Measurements from ENCODE around the gene RPA1. TPM values are rescaled to one million over a fixed set of nuclear protein-coding genes. Genes with fewer than 3 reads are reported as not detected.
"Not testable (repeated sequence)": the region's sequence is repeated elsewhere in the genome, so short reads cannot be mapped to it uniquely, and the experiment has no call there.

Gene RPA1
- total and polyA plus RNA-seq, 2 experiments from 2014 or later = 50.0 to 78.9 TPM

- Histone ChIP-seq H3K4me3 (no peak overlapping the region), H3K9me3 (ENCODE audit: low read depth) (no peaks in the 10 kb centered on the region), H3K36me3 (peaks cover 7% of the 10 kb centered on the region), H3K27me3 (no peaks in the 10 kb centered on the region), H3K27ac (peak overlapping the region; percentile 90), H3K4me1 (ENCODE audit: low read depth) (peaks cover 17% of the 10 kb centered on the region)
- DNase-seq (ENCODE audit: low read depth in 1 of 2, low spot score in 1 of 2) = peak in 1 of 2 donors; percentile 45
- no peak for TF ChIP-seq CTCF (IDR thresholded peaks at IDR 0.05; ENCODE audit: low read depth, low read length)
Observed at GRCh38 chr17:1796800-1797199, 33.0 kb upstream of the RPA1 start.

- Histone ChIP-seq H3K9me3 (ENCODE audit: low read depth) (no peaks in the 10 kb centered on the region), H3K4me3 (no peak overlapping the region), H3K36me3 (peaks cover 9% of the 10 kb centered on the region), H3K4me1 (ENCODE audit: low read depth) (peaks cover 17% of the 10 kb centered on the region), H3K27me3 (no peaks in the 10 kb centered on the region), H3K27ac (peak overlapping the region; percentile 90)
- TF ChIP-seq CTCF (IDR thresholded peaks at IDR 0.05; ENCODE audit: low read depth, low read length) = no peak
- DNase-seq (ENCODE audit: low read depth in 1 of 2, low spot score in 1 of 2) = peak in 1 of 2 donors; percentile 46
Observed at GRCh38 chr17:1797323-1797722, 32.5 kb upstream of the RPA1 start.

DNA sequence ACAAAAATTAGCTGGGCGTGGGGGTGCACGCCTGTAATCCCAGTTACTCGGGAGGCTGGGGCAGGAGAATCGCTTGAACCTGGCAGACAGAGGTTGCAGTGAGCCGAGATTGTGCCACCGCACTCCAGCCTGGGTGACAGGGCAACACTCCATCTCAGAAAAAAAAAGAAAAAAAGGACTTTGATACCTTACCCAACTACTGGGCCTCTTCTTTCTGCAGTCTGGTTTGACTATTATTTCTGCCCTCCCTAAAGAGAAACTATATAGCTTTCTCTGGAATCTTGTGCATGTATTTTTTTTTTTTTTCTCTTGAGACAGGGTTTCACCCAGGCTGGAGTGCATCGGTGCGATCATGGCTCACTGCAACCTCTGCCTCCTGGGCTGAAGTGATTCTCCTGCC lies 32.0 kb upstream of the RPA1 start:
- peak overlapping the region; percentile 90 for H3K27ac ChIP-seq

GRCh38 chr17:1800240-1800639 lies 29.6 kb upstream of the RPA1 start:
- Histone ChIP-seq H3K4me3 (no peak overlapping the region), H3K27me3 (no peaks in the 10 kb centered on the region), H3K4me1 (ENCODE audit: low read depth) (peaks cover 17% of the 10 kb centered on the region), H3K36me3 (peaks cover 17% of the 10 kb centered on the region), H3K9me3 (ENCODE audit: low read depth) (no peaks in the 10 kb centered on the region), H3K27ac (peak overlapping the region; percentile 25)
- DNase-seq (ENCODE audit: low read depth in 1 of 2, low spot score in 1 of 2) = no peak
- no peak for TF ChIP-seq CTCF (IDR thresholded peaks at IDR 0.05; ENCODE audit: low read depth, low read length)

More for the DNA sequence above, 32.0 kb upstream of the RPA1 start:
- H3K4me3 ChIP-seq; H3K9me3 ChIP-seq (ENCODE audit: low read depth); H3K36me3 ChIP-seq; H3K27me3 ChIP-seq; DNase-seq (ENCODE audit: low read depth in 1 of 2, low spot score in 1 of 2): not testable (repeated sequence)
- H3K4me1 ChIP-seq (ENCODE audit: low read depth) = peaks cover 17% of the 10 kb centered on the region

- H3K9me3 ChIP-seq (ENCODE audit: low read depth) = no peaks in the 10 kb centered on the region
- peak overlapping the region; percentile 25 for H3K27ac ChIP-seq
- H3K36me3 ChIP-seq = peaks cover 17% of the 10 kb centered on the region
- H3K4me1 ChIP-seq (ENCODE audit: low read depth) = peaks cover 17% of the 10 kb centered on the region
- no peaks in the 10 kb centered on the region for H3K27me3 ChIP-seq
- DNase-seq (ENCODE audit: low read depth in 1 of 2, low spot score in 1 of 2) = no peak
- no peak for TF ChIP-seq CTCF (IDR thresholded peaks at IDR 0.05; ENCODE audit: low read depth, low read length)
- H3K4me3 ChIP-seq = no peak overlapping the region
Observed at GRCh38 chr17:1800712-1801111, 29.1 kb upstream of the RPA1 start.

- Histone ChIP-seq H3K9me3 (ENCODE audit: low read depth) (no peaks in the 10 kb centered on the region), H3K27me3 (no peaks in the 10 kb centered on the region), H3K27ac (no peak overlapping the region), H3K4me3 (no peak overlapping the region), H3K36me3 (peaks cover 17% of the 10 kb centered on the region), H3K4me1 (ENCODE audit: low read depth) (peaks cover 8% of the 10 kb centered on the region)
- no peak for TF ChIP-seq CTCF (IDR thresholded peaks at IDR 0.05; ENCODE audit: low read depth, low read length)
- no peak for DNase-seq (ENCODE audit: low read depth in 1 of 2, low spot score in 1 of 2)
Observed at GRCh38 chr17:1802429-1802828, 27.4 kb upstream of the RPA1 start.
